GM12873 (cell line): ENCODE results near the gene ANKS1A.

Experiments used
- TF ChIP-seq, protein P1 (sequence below): IDR thresholded peaks from 2 replicates; pipeline ENCODE4 v1.5.1; 2012; ENCODE audit warnings: low read depth, mild to moderate bottlenecking, moderate library complexity, low read length, control low read depth; ENCODE audit not compliant: insufficient read depth; ENCODE audit errors: missing control alignments

The ANKS1A gene

DNA sequence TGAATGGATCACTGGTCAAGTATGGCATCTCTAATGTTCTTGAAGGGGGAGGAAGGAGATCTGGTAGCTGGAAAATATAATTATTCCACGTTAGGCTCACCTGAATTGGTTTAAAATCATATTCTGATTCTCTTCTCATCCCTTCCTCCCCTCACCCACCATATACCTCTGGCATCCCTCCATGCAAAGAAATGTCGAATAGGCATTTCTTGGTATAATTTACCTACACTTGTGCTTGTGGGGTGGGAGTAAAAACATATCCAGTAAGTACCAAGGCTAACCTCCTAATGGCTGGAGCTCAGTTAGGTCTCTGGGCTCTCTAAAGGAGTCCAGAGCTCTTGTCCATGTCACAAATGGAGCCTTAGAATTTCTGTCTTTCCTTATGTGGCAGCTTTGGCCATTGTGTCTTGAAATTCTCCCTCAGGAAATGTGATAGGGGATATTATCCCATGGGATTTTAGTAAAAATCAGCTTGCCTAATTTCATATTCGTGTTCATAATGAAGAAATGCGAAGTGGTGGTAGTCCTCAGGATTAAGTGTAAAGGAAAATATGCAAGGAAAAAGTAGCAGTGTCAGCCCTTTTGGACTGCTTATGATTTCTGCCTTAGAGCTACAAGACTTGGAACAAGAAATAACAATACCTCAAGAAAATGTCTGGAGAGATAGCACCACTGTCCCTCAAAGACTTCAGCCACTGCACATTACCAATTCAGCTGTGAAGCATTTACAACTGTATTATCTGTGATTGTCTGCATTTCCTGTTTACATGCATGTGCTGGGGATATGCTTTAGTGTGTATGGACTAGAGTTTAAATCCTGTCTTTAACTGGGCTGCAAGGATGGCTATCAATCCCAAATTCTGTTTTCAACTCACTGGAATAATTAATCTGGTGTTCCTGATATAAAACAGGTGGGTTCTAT, 13.5 kb upstream of the ANKS1A start:
- TF ChIP-seq, protein P1, sequence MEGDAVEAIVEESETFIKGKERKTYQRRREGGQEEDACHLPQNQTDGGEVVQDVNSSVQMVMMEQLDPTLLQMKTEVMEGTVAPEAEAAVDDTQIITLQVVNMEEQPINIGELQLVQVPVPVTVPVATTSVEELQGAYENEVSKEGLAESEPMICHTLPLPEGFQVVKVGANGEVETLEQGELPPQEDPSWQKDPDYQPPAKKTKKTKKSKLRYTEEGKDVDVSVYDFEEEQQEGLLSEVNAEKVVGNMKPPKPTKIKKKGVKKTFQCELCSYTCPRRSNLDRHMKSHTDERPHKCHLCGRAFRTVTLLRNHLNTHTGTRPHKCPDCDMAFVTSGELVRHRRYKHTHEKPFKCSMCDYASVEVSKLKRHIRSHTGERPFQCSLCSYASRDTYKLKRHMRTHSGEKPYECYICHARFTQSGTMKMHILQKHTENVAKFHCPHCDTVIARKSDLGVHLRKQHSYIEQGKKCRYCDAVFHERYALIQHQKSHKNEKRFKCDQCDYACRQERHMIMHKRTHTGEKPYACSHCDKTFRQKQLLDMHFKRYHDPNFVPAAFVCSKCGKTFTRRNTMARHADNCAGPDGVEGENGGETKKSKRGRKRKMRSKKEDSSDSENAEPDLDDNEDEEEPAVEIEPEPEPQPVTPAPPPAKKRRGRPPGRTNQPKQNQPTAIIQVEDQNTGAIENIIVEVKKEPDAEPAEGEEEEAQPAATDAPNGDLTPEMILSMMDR = no peak

- TF ChIP-seq, protein P1 = no peak
Measured at GRCh38 chr6:34876472-34876871, 12.6 kb upstream of the ANKS1A start.

- TF ChIP-seq, protein P1 = no peak
Measured at GRCh38 chr6:34877259-34877658, 11.8 kb upstream of the ANKS1A start.

- TF ChIP-seq, protein P1 = no peak
Measured at GRCh38 chr6:34877869-34878485, 11.1 kb upstream of the ANKS1A start.

DNA sequence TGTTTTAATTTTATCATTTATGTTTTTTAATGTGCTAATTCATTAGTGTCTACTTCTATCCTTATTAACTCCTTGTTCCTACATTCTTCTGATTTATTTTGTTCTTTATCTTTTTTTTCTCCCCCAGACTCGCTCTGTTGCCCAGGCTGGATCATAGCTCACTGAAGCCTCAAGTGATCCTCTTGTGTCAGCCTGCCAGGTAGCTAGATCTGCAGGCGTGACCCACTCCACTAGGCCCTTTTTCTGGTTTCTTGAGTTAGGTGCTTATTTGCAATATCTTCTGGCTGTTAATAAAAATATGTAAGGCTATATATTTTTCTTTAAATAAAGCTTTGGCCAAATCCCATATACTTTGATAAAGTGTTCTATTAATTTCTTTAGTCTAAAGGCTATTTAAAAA, 4.1 kb upstream of the ANKS1A start:
- TF ChIP-seq, protein P1 = no peak

- TF ChIP-seq, protein P1 = no peak
Measured at GRCh38 chr6:34887753-34888513, 1.1 kb upstream of the ANKS1A start, which contains the start of gene TAF11. Gene TAF11 (minus strand): TSS chr6:34888042. CDS start chr6:34887957, 85 bp downstream.

GRCh38 chr6:34888514-34888856, 570 bp upstream of the ANKS1A start:
- TF ChIP-seq, protein P1 = no peak
